ENCODE data around the gene PTK6.

The PTK6 gene

GRCh38 chr20:63542696-63543095, 5.5 kb upstream of the PTK6 start:
- no peak for DNase-seq

DNA sequence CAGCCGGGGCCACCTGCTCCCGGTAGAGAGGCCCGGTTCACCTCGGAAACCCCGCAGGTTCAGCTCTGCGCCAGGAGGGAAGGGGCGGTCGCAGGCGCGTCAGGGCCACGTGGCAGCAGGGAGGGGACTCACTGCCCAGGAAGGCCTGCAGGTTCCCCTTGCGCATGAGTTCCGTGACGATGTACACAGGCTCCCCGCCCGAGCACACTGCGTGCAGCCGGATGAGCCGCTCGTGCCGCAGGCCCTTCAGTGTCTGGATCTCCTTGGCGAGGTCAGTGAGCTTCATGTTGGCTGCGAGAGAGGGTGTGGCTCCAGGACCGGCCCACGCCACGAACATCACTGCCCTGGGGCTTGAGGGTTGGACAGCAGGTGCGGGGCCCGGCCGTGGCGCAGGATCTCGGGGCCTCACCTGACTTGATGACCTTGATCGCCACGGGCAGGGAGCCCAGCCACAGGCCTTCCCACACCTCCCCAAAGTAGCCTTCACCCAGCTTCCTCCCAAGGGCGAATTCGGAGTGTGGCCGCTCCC, 4.9 kb upstream of the PTK6 start:
- DNase-seq, result no peak

- DNase-seq, result no peak
These were observed 4.2 kb upstream of the PTK6 start for GRCh38 chr20:63541371-63541770.

GRCh38 chr20:63540417-63541186, 3.4 kb upstream of the PTK6 start:
- no peak for DNase-seq

DNA sequence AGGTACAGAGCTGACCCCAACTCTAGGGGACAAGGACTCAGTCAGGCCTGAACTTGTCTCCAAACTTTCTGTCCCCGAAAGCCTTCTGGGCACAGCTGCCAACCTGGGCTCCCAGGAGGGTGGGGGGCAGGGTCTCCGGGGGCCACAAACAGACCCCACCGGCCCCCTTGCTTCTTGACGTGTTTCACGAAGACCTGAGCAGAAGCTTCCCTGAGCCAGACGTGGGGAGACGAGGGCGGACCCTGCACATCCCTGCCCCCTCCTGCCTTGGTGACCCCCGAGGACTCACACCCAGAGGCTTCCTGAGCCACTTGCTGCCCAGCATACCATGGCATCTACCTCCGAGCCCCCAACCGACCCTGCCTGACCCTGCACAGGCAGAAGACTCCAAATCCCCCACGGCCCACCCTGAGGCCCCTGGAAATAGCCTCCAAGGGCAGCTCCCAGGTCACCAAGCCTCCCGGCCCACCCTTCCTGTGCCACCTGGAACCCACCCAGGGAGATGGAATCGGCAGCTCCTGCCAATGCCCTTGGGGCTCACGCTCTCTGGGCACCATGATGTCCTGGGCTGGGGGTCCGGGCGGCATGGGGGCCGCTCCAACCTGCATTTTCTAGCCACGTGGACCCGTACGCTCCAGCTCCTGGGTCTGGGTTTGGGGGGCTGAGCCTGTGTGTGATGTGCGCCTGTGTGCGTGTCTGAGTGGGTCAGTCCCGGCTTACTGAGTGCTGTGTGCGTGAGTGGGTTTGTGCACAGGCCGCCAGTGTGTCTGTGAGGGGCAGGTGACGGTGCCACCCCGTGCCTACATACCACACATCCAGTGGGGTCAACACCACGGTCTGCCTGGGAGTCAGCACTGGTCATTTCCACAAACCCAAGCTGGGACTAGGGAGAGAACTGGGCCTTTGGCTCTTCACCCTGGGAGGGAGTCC, 2.5 kb upstream of the PTK6 start:
- DNase-seq, result no peak

GRCh38 chr20:63539092-63539430, 1.9 kb upstream of the PTK6 start:
- DNase-seq, result no peak

DNA sequence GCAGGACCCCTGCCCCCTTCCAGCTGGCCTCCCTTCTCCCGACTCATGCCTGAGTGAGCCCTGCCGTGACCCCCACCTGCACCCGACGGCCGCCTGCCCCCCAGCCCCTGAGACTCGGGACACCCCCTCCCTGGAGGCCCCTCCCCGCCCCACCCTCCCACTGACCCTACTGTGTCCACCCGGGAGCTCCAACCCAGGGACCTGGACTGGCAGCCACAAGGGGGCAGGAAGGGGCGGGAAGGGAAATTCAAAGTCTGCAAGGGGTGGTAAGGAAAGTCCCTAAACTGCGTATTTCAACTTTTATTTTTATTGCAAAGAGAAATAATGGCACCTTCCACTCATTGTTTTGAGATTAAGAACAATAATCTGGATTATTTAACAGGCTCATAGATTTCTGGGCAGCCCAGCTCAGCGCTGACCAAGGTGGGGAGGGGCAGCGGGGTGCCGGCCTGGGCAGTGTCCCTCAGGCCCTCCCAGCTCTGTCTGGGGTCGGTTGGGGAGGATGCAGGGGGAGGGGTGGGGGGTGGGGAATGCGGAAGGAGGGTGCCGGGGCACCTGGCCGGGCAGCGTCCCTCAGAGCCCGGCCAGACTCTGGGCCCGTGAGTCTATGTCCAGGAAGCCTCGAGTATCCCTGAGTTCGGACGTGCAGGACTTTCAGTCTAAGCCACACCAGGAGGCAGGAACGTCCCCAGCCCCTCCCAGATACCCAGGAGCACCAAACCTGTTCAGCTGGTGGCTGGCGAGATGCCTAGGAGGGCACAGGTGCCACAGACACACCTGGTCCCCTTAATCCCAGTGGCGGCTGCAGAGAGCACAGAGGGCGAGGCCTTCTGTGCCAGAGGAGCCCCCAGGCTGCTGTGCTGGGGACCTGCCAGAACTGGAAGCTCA, 1.3 kb upstream of the PTK6 start:
- DNase-seq, result peak; percentile 70

GRCh38 chr20:63537525-63538203, 488 bp upstream of the PTK6 start:
- DNase-seq, result peak; percentile 96

- no peak for DNase-seq
These were observed 767 bp downstream of the PTK6 start for GRCh38 chr20:63536241-63536977.

DNA sequence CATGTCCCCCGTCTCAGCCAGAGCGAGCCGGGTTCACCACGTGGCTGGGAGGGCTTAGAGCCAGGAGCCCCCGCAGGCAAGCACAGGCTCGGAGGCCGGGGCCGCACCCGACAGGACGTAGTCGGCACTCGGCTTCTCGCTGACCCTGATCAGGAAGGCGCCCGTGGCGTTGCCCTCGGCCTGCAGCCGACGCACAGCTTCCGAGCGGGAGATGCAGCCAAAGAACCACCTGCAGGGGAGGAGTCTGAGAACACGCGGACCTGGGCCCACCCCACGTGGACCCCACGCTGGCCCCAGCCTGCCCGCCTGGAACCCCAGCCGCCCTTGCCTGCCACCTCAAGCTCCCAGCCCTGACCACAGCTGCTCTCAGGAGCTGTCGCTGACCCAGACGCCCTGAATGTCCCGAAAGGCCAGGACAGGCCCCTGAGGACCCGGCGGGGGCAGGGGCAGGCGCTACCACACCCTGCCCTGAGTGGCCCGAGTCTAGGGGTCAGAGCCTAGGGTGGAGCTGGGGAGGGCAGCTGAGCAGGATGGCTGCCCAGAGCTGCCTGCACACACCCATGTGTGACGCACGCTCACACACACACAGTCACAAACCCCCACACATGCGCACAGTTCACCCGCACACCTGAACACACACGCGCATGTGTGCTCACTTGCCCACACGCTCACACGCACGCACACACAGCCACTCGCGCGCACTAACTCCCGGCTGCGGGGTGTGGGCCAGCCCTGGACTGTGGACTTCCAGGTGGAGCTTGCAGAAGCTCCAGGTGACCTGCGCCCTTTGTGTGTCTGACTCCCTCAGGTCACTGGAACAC, 2.1 kb downstream of the PTK6 start:
- DNase-seq, result peak; percentile 15

- no peak for DNase-seq
These were observed 2.7 kb downstream of the PTK6 start for GRCh38 chr20:63534427-63534830.

- DNase-seq, result no peak
These were observed 3.2 kb downstream of the PTK6 start for GRCh38 chr20:63533871-63534393.

DNA sequence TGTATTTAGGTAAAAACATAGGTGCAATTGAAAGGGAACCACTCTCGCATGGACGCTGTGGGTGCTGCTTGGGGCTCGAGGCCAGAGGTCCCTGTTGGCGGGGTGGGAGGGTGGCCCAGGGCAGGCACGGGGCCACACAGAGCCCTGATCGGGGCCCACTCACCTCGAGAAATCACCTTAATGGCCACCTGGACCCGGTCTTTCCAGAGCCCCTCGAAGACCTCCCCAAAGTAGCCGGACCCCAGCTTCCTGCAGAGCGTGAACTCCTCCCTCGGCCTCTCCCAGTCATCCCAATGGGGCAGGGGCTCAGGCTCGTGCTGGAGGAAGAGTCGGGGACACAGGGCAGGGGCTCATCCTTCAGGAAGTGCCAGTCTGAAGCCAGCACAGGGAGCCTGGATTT, 3.8 kb downstream of the PTK6 start:
- no peak for DNase-seq

- DNase-seq, result no peak
These were observed 4.7 kb downstream of the PTK6 start for GRCh38 chr20:63532449-63532971.

GRCh38 chr20:63531686-63532448, 5.3 kb downstream of the PTK6 start:
- DNase-seq, result no peak

DNA sequence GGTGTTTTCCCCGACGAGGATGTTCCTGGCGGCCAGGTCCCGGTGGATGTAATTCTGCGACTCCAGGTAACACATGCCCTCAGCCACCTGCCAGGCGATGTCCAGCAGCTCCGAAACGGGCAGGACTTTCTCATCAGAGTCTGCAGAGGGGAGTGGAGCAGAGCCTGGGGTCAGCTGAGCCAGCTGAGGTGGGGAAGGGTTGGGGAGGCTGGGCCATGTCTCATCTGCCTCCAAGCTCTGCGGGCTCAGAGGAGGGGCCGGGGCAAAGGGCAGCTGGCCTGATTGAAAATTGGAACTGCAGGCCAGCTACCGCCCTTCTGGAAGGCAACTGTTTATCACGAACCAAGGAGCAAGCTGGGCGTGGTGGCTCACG, 6.4 kb downstream of the PTK6 start:
- no peak for DNase-seq

DNA sequence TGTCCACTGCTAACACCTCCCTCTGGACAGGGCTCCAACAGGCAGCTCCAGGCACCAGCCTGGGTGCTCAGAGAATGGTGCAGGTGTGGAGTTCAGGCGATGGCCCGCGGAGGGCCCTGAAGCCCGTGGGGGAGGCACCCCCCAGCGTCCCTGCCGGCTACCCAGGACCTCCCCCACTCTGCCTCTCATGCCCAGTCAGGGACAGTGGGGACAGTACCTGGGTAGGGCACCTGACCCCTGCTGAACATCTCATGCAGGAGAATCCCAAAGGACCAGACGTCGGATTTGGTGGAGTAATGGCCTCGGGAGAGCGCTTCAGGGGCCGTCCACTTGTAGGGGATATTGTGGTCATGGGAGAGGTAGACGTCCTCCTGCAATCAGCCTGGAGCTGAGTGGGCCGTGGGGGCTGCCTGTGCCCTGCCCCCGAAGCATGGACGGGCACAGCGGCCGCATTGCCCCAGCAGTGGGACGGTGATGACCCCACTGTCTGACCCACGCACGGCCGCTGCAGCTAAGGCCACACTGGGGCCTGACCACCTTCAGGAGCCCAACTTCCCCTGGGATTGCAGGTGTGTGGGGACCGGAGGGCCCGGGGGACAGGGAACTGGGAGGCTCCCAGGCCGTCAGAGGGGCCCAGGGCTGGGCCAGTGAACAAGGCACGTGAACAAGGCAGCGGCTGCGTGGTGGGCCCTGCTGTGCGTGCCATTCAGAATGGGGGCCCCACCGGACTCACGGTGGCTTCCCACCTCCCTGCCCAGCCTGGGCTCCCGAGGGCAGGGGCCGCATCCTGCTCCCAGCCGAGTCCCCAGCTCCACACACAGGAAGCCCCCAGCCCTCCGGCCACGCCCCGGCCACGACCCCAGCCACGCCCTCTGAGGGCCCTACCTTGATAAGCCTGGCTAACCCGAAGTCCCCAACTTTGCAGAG, 7.1 kb downstream of the PTK6 start:
- no peak for DNase-seq

GRCh38 chr20:63529180-63529860, 7.9 kb downstream of the PTK6 start:
- DNase-seq, result no peak

All from CD4-positive, alpha-beta T cell treated with Interleukin-12 subunit alpha and Interleukin-12 subunit beta, for 1 hour (primary cell).